GM12874 (cell line): ENCODE measurements around the gene PRR33.

ENCODE experiments used
- CTCF ChIP-seq: IDR thresholded peaks from 2 replicates; pipeline ENCODE4 v1.5.1; 2011; ENCODE audit warnings: low read depth, mild to moderate bottlenecking, control low read depth, low read length, moderate library complexity; ENCODE audit not compliant: insufficient read depth

PRR33 gene

GRCh38 chr11:1864831-1865665 is 26.6 kb downstream of the PRR33 start:
- TF ChIP-seq CTCF = no peak

DNA sequence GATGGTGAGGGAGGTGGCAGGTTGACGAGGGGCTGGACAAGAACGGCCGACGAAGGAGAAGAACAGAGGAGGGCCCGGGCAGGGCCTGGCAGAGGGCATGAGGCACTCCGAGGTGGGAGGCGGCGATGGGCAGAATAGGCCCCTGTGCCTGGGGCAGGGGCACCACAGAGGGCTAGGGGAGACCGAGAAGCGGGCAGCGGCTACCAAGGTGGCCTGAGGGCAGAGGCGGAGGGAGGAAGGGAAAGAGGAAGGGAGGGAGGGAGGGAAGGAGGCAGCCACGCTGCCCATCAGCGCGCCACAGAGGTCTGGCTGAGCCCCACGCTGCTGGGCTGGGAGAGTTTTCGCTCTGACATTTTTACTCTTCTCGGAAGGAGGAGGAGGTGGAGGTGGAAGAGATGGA is 27.5 kb downstream of the PRR33 start:
- no peak for TF ChIP-seq CTCF

- no peak for TF ChIP-seq CTCF
Measured at GRCh38 chr11:1863352-1864216, 28.1 kb downstream of the PRR33 start.

GRCh38 chr11:1862588-1863351 is 28.9 kb downstream of the PRR33 start:
- TF ChIP-seq CTCF = no peak

DNA sequence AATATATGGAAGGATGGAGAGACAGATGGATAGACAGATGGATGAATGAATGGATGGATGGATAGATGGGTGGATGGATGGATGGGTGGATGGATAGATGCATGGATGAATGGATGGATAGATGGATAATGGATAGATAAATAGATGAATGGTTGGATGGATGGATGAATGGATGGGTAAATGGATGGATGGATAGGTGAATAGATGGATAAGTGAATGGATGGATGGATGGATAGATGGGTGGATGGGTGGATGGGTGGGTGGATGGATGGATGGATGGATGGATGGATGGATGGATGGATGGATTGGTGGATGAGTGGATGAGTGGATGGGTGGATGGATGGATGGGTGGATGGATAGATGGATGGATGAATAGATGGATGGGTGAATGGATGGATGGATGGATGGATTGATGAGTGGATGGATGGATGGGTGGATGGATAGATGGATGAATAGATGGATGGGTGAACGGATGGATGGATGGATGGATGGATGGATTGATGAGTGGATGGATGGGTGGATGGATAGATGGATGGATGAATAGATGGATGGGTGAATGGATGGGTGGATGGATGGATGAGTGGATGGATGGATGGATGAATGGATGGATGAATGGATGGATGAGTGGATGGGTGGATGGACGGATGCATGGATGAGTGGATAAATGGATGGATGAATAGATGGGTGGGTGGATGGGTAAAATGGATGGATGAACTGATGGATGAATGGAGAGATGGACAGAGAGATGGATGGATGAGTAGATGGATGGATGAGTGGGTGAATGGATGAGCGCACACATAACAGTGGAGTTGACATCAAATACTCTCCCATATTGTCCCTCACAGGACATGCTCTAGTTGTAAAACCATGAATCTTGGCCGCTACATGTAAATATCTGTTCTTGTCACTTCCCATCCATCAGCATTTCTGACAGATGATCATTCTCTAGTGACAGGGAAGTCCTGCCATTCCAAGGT is 30.0 kb downstream of the PRR33 start:
- TF ChIP-seq CTCF = no peak

- TF ChIP-seq CTCF = no peak
Measured at GRCh38 chr11:1860108-1860507, 31.6 kb downstream of the PRR33 start.
